SU-DHL-6 (cell line): ENCODE measurements around the gene SPEG.

ENCODE experiments used
- H2AFZ ChIP-seq: fragments of 200-600 bp; sonication (generic); 2 replicates; pipeline ENCODE4 v1.6.1; 2014; ENCODE audit warnings: low read depth, mild to moderate bottlenecking, moderate library complexity, mixed read lengths, antibody characterized with exemption, low read length; ENCODE audit not compliant: severe bottlenecking
- H3F3A ChIP-seq: fragments of 200-600 bp; shearing (Covaris generic); 2 replicates; pipeline ENCODE4 v1.6.0; 2016; ENCODE audit warnings: antibody characterized with exemption, mild to moderate bottlenecking; ENCODE audit not compliant: insufficient read depth
- H3K27ac ChIP-seq: fragments of 200-600 bp; sonication (generic); 2 replicates; pipeline ENCODE4 v1.5.1; 2016; ENCODE audit warnings: low read depth, mild to moderate bottlenecking, low read length, moderate library complexity, mixed read lengths
- H3K27me3 ChIP-seq: fragments of 200-600 bp; sonication (generic), shearing (Covaris generic); 2 replicates; pipeline ENCODE4 v1.6.0; 2014; ENCODE audit warnings: mild to moderate bottlenecking, low read length
- H3K36me3 ChIP-seq: fragments of 200-600 bp; sonication (generic); 2 replicates; pipeline ENCODE4 v1.6.1; 2014; ENCODE audit warnings: mild to moderate bottlenecking, low read length, mixed read lengths
- H3K4me2 ChIP-seq: fragments of 300-600, 200-600 bp; shearing (Covaris generic), sonication (generic); 2 replicates; pipeline ENCODE4 v1.6.0; 2014; ENCODE audit warnings: low read length, low read depth, mild to moderate bottlenecking; ENCODE audit not compliant: poor library complexity, severe bottlenecking
- H3K4me3 ChIP-seq: fragments of 200-600 bp; sonication (generic); 2 replicates; pipeline ENCODE4 v1.5.1; 2014; ENCODE audit warnings: antibody characterized with exemption, low read length, mild to moderate bottlenecking, mixed read lengths; ENCODE audit not compliant: insufficient read depth, poor library complexity, severe bottlenecking
- H3K79me2 ChIP-seq: fragments of 200-600 bp; sonication (generic); 2 replicates; pipeline ENCODE4 v1.6.1; 2014; ENCODE audit warnings: mild to moderate bottlenecking, low read length, moderate library complexity; ENCODE audit not compliant: insufficient read depth
- H3K9ac ChIP-seq: fragments of 200-600 bp; sonication (generic); 2 replicates; pipeline ENCODE4 v1.7.0; 2014; ENCODE audit warnings: mild to moderate bottlenecking, low read length
- H3K9me2 ChIP-seq: fragments of 200-600 bp; sonication (generic); replicated peaks from 2 replicates; pipeline ENCODE4 v1.6.1; 2014; ENCODE audit warnings: low read length; ENCODE audit not compliant: insufficient read depth
- H3K9me3 ChIP-seq: fragments of 200-600 bp; sonication (generic); 2 replicates; pipeline ENCODE4 v1.6.1; 2014; ENCODE audit warnings: low read length, mixed read lengths; ENCODE audit not compliant: insufficient read depth
- H4K20me1 ChIP-seq: fragments of 200-600 bp; sonication (generic); 2 replicates; pipeline ENCODE4 v1.6.1; 2014; ENCODE audit warnings: low read depth, mild to moderate bottlenecking, antibody characterized with exemption, low read length, moderate library complexity, mixed read lengths
- EZH2phosphoT487 ChIP-seq: fragments of 200-600 bp; sonication (generic), shearing (Covaris generic); conservative IDR thresholded peaks from 2 replicates; pipeline ENCODE4 v1.6.1; 2018; ENCODE audit warnings: mild to moderate bottlenecking, antibody characterized with exemption, low read length, moderate library complexity, mixed read lengths
- TF ChIP-seq, protein P1 (sequence below): fragments of 200-600 bp; sonication (generic); IDR thresholded peaks from one replicate; pipeline ENCODE4 v1.5.1; 2017; ENCODE audit warnings: antibody characterized with exemption, mild to moderate bottlenecking, low read length, moderate library complexity; ENCODE audit not compliant: insufficient read depth, poor library complexity, severe bottlenecking

SPEG gene

GRCh38 chr2:219425238-219426067 lies 9.2 kb upstream of the SPEG start:
- H3K79me2 ChIP-seq, result no peaks in the 10 kb centered on the region
- H4K20me1 ChIP-seq, result no peaks in the 10 kb centered on the region
- H3K9ac ChIP-seq, result no peak overlapping the region
- H3K36me3 ChIP-seq, result no peaks in the 10 kb centered on the region
- H3K9me2 ChIP-seq, result no peaks in the 10 kb centered on the region
- no peak for TF ChIP-seq EZH2phosphoT487
- TF ChIP-seq, protein P1, sequence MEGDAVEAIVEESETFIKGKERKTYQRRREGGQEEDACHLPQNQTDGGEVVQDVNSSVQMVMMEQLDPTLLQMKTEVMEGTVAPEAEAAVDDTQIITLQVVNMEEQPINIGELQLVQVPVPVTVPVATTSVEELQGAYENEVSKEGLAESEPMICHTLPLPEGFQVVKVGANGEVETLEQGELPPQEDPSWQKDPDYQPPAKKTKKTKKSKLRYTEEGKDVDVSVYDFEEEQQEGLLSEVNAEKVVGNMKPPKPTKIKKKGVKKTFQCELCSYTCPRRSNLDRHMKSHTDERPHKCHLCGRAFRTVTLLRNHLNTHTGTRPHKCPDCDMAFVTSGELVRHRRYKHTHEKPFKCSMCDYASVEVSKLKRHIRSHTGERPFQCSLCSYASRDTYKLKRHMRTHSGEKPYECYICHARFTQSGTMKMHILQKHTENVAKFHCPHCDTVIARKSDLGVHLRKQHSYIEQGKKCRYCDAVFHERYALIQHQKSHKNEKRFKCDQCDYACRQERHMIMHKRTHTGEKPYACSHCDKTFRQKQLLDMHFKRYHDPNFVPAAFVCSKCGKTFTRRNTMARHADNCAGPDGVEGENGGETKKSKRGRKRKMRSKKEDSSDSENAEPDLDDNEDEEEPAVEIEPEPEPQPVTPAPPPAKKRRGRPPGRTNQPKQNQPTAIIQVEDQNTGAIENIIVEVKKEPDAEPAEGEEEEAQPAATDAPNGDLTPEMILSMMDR, result no peak
- no peak overlapping the region for H2AFZ ChIP-seq
- H3F3A ChIP-seq, result no peaks in the 10 kb centered on the region
- H3K27me3 ChIP-seq, result no peaks in the 10 kb centered on the region
- no peaks in the 10 kb centered on the region for H3K9me3 ChIP-seq
- H3K4me2 ChIP-seq, result no peak overlapping the region
- no peak overlapping the region for H3K4me3 ChIP-seq
- H3K27ac ChIP-seq, result no peak overlapping the region

DNA sequence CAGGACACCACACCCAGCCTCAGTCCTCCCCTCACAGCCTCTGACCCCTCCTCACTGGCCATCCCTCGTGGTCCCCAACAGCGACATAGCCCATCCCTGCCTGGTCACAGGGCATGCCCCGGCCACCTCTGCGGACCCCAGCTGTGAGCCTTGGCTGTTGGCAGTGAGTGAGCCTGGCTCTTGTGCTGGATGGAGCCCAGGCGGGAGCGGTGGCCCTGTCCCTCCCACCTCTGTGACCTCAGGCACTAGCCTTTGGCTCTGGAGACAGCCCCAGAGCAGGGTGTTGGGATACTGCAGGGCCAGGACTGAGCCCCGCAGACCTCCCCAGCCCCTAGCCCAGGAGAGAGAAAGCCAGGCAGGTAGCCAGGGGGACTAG lies 8.6 kb upstream of the SPEG start:
- Histone ChIP-seq H2AFZ (no peak overlapping the region), H3F3A (no peaks in the 10 kb centered on the region), H3K4me2 (no peak overlapping the region), H4K20me1 (no peaks in the 10 kb centered on the region), H3K9me3 (no peaks in the 10 kb centered on the region), H3K36me3 (no peaks in the 10 kb centered on the region), H3K9ac (no peak overlapping the region), H3K27ac (no peak overlapping the region), H3K27me3 (no peaks in the 10 kb centered on the region), H3K9me2 (no peaks in the 10 kb centered on the region), H3K79me2 (no peaks in the 10 kb centered on the region), H3K4me3 (no peak overlapping the region)
- no peak for TF ChIP-seq EZH2phosphoT487

GRCh38 chr2:219426534-219427136 lies 8.0 kb upstream of the SPEG start:
- H3K27me3 ChIP-seq, result no peaks in the 10 kb centered on the region
- no peaks in the 10 kb centered on the region for H3F3A ChIP-seq
- TF ChIP-seq EZH2phosphoT487, result no peak
- TF ChIP-seq, protein P1, result no peak
- H3K27ac ChIP-seq, result no peak overlapping the region
- H3K79me2 ChIP-seq, result no peaks in the 10 kb centered on the region
- no peaks in the 10 kb centered on the region for H3K9me2 ChIP-seq
- no peaks in the 10 kb centered on the region for H4K20me1 ChIP-seq
- no peak overlapping the region for H3K4me3 ChIP-seq
- no peak overlapping the region for H2AFZ ChIP-seq
- no peaks in the 10 kb centered on the region for H3K36me3 ChIP-seq
- no peak overlapping the region for H3K4me2 ChIP-seq
- H3K9ac ChIP-seq, result no peak overlapping the region
- no peaks in the 10 kb centered on the region for H3K9me3 ChIP-seq

- no peak for TF ChIP-seq EZH2phosphoT487
- TF ChIP-seq, protein P1, result no peak
- Histone ChIP-seq H3K9me3 (no peaks in the 10 kb centered on the region), H4K20me1 (no peaks in the 10 kb centered on the region), H3F3A (no peaks in the 10 kb centered on the region), H3K27ac (no peak overlapping the region), H3K9me2 (no peaks in the 10 kb centered on the region), H3K36me3 (no peaks in the 10 kb centered on the region), H3K27me3 (no peaks in the 10 kb centered on the region), H3K4me2 (no peak overlapping the region), H3K4me3 (no peak overlapping the region), H3K79me2 (no peaks in the 10 kb centered on the region), H3K9ac (no peak overlapping the region), H2AFZ (no peak overlapping the region)
Measured at GRCh38 chr2:219428469-219428868, 6.2 kb upstream of the SPEG start.
